LNCaP clone FGC (cell line): Measurements from ENCODE around the gene ITCH.

ENCODE experiments used
- DNase-seq: peaks from one replicate; pipeline ENCODE4 v3.0.0-alpha.2; 2011; ENCODE audit warnings: low read depth
- H3K4me3 ChIP-seq: 2 replicates; pipeline ENCODE4 v1.5.1; 2011; ENCODE audit warnings: mild to moderate bottlenecking, low read depth, low read length, control low read depth
- TF ChIP-seq, protein P1 (sequence below): IDR thresholded peaks from 2 replicates; pipeline ENCODE4 v1.5.1; 2012; ENCODE audit warnings: mild to moderate bottlenecking; ENCODE audit not compliant: control insufficient read depth, insufficient read depth; ENCODE audit errors: extremely low read depth

Gene ITCH

DNA sequence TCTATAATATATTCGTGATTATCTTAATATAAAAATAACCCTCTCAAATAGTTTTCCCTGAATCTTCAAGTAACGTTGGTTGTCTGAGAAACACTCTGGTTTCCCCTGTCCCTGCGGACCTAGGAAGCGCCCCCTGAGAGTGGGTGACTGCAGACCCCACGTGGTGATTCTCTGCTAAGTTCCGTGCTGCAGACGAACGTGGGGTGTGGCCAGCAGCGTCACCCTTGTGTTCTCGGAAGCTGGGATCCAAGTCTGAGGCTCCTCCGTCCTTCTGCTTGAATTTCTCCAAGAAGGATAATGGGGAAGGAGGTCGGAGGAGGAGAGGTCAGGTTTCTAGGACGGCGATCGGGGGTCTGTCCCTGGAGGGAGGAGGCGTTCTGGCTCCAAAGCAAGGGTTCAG lies 178.8 kb downstream of the ITCH start:
- no peak for DNase-seq
- TF ChIP-seq, protein P1, sequence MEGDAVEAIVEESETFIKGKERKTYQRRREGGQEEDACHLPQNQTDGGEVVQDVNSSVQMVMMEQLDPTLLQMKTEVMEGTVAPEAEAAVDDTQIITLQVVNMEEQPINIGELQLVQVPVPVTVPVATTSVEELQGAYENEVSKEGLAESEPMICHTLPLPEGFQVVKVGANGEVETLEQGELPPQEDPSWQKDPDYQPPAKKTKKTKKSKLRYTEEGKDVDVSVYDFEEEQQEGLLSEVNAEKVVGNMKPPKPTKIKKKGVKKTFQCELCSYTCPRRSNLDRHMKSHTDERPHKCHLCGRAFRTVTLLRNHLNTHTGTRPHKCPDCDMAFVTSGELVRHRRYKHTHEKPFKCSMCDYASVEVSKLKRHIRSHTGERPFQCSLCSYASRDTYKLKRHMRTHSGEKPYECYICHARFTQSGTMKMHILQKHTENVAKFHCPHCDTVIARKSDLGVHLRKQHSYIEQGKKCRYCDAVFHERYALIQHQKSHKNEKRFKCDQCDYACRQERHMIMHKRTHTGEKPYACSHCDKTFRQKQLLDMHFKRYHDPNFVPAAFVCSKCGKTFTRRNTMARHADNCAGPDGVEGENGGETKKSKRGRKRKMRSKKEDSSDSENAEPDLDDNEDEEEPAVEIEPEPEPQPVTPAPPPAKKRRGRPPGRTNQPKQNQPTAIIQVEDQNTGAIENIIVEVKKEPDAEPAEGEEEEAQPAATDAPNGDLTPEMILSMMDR = no peak
- H3K4me3 ChIP-seq = no peak overlapping the region

- H3K4me3 ChIP-seq = no peak overlapping the region
- DNase-seq = no peak
- TF ChIP-seq, protein P1 = no peak
Measured at GRCh38 chr20:34542439-34542838, 179.4 kb downstream of the ITCH start.

- H3K4me3 ChIP-seq = no peak overlapping the region
- TF ChIP-seq, protein P1 = no peak
- DNase-seq = no peak
Measured at GRCh38 chr20:34543463-34544056, 180.5 kb downstream of the ITCH start.

GRCh38 chr20:34544109-34544796 lies 181.2 kb downstream of the ITCH start:
- TF ChIP-seq, protein P1 = no peak
- no peak overlapping the region for H3K4me3 ChIP-seq
- DNase-seq = no peak

DNA sequence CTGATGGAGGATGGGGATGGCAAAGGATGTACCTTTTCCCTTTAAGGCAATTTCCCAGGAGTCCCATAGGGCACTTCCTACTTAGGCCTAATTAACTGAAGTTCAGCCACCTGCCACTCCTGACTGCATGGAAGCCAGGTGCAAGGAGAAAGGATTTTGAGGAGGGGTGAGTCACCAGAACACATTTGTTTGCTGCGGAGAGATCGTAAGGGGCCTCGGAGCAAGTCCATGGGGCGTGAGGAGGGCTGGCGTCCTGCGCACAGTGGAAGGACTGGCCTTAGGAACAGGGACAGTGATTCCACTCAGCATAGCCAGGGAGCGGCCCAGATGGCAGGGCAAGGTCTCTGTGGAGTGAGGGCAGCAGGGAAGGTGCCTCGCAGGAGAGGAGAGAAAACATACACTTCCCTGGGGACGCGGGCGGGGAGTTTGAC lies 183.7 kb downstream of the ITCH start:
- TF ChIP-seq, protein P1 = no peak
- no peak for DNase-seq

DNA sequence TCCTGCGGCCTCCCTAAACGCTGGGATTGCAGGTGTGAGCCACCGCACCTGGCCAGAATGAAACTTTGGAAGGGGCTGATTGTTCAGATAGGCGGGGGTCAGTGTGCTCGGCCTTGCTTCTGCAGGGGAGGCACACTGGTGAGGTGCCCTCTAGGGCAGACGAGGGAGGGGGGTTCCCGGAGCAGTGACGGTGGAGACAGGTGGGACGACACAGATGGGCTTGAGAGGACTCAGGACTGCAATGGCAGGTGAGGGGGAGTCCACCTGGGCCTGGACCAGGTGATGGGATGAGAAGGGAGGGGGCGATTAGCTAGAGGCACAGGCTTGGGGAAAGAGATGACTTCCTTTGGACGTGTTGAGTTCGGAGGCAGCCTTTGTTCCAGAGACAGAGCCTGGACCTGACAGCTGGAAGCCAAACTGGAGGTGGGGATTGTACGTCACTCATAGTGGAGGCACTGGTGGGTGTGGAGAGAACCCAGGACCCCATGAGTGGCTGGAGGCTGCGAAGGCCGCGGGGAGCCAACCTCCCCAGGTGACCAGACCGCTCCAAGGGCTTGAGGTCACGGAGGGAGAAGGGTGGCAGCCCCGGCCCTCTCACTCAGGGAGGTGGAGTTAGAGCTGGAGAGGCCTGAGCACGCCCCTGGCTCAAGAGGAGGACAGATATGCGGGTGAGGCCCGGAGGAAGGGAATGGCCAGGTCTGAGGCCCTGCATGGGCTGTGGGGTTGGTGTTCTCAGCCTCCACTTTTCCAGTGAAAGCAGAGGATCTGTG lies 185.0 kb downstream of the ITCH start:
- H3K4me3 ChIP-seq = no peak overlapping the region

More for the DNA sequence above, 183.7 kb downstream of the ITCH start:
- no peak overlapping the region for H3K4me3 ChIP-seq

More for the DNA sequence above, 185.0 kb downstream of the ITCH start:
- TF ChIP-seq, protein P1 = no peak
- DNase-seq = no peak
